Glomerular endothelial cell (primary cell): Measurements from ENCODE around the gene ART3. TPM values are rescaled to one million over a fixed set of nuclear protein-coding genes. Genes with fewer than 3 reads are reported as not detected.

Experiments
- DNase-seq: peaks from one replicate; pipeline ENCODE4 v3.0.0-alpha.2; 2011; ENCODE audit warnings: low read depth, low spot score; ENCODE audit errors: extremely low read depth
- total RNA-seq: library from RNA; depleted of rRNA; stranded (reverse); fragments of >200 nt; gene quantifications from 2 replicates; pipeline ENCODE4 v1.2.3, GENCODE V29; 2015

ART3 gene
- total RNA-seq, 1 donor from 2014 or later: 1.4 TPM

DNA sequence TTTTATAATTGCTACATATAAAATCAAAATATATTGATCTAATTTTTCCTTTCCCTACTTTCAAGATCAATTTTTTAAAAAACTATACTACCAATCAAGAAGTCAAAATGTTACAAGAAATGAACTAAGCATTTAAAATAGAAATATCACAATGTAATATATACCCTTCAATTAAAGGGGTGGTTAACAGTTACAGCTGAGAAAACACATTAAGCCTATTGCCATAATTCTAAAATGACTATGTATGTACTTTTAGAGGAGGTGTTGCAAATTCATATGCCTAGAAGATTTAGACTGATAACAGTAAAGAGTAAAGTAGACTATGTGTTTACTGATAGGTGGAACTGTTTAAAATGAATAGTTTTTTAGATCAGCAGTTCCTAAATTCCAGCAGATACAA, 70.0 kb downstream of the ART3 start:
- DNase-seq: no peak

DNA sequence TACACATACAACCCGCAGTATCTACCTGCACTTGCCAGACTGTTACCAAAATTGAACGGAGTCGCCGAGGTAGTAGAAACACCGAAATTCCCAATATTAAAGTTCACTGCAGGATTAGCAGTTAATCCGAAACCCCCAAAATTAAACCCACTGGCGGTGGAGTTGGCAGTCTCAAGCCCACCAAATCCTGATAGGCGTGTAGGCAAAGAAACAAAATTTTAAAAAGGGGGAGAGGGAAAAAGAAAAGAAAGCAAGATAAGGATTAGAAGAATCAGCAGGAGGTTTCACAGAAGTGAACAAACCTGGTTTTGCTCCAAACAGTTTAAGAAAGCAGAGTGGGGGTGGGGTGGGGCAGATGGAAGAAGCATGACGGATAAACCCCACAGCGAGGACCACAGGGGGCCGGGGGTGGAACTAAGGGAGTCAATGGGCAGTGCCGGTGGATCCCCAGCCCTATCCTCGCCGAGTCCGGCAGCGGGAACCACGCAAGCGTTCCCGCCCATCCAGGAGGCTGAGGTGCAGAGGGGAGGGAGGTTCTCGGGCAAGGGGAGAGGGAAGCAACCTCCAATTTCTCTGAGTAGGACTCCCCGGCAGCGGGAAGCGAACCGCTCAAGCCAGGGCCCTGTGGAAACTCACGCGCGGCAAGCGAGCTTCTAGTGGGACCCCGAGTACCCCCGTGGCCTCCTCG, 73.1 kb downstream of the ART3 start:
- no peak for DNase-seq

DNA sequence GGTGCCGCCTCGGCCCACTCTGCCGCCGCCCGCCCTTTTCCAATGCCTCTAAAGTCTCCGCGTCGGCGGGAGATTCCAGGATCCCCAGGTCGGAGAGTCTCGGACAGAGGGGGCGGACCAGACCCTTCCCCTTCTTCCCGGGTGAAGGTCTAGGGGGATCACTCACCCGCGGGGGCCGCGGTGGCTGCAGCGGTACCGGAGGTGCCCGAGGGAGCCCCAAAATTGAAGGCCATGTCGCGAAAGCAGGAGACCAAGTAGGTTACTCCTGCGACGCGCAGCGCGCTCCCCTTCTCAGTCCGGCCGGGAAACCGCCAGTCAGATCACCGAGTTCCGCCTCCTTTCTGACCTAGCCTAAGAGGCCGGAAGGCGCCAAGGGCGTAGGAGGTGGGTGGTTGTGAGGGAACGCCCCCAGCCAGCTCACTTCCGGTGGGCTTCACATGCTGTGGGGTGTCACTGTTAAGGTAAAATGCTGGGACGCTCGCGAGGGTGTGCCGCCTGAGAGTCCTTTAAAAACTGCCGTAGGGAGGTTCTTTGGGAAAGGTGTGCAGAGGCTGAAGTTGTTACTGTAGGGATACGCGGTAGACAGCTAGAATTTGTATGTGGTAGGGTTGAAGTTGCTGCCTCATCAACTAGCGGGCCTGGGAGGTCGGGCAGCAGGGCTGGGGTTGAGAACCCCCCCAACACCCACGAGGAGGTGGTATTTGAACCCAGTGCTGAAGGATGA, 73.8 kb downstream of the ART3 start, which contains the start of gene NUP54:
Gene NUP54 (minus strand): TSS at position 256 of the 724 bp plus-strand sequence. CDS start 23 bp downstream, at position 233.
- DNase-seq: peak; percentile 76

DNA sequence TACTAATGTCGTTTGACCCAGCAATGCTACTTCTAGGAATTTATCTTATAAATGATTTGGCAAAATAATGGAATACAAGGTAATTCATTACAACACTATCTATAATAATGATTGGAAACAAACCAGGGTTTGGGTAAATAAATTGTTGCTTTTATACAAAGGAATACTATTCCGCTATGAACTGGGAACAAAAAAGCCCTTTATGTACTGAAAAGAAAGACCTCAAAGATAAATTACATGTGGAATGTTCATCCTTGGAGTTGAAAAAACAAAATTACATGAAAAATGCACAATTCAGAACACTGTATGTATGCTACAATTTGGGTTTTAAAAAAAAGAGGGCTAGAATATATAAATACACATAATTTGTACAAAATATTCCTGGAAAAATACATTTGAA, 78.8 kb downstream of the ART3 start:
- no peak for DNase-seq

DNA sequence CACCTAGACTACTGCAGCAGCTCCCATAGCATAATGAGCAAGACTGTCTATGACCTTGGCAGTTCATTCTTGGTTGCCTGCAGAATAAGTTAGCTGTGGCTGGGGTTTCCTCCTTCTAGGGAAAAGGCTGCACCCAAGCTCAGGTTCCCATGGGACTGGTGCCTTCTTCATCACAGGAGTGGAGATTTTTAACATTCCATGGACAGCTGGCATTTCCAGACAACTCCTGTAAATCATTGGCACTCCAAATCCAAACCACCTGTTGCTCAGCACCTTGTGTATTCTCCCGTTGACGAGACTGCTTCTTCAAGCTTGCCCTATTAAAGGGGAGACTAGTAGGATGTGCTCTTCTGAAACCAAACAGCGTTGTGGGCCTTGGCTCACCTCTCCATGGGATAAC, 81.5 kb downstream of the ART3 start:
- DNase-seq: no peak

DNA sequence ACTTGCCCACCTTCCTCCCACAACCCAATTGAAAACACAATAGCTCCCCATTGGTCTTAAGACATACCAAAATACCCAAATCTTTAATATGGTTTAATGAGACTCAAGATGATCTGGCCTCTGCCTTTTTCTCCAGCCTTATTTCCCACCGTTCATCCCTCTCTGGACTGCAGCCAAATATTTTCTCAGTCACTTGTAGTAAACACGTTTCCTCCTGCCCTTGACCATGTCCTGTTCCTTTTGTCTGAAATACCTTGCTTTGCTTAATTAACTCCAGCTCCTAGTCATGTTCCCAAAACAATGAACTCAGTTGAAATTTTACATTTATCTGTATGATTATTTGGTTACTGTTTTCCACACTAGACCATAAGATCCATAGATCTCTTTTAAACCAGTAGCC, 82.1 kb downstream of the ART3 start:
- DNase-seq: peak; percentile 58

DNA sequence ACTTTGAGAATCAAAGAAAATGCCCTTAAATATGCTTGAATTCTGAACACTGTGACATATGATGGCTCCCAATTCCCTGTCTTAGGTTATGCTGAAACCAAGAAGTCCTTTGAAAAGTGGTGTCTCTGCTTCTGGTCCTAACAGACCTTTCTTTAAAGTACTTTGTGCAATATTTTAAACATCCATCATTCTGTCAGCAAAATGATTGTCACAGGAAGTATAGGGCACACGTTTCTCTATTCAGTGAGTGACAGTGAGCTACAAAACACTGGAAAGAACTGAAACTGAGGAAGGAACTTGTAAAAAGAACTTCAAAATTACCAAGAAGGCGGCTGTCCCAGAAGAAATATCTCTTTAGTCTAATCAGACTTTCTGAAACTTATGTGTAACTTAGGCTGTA, 85.8 kb downstream of the ART3 start:
- DNase-seq: no peak

Other genes with a start within 250 kb of the ART3 start
- not detected in 2 replicates for gene PPEF2, start 172.3 kb upstream of the ART3 start, total RNA-seq
- gene NAAA, start 133.7 kb upstream of the ART3 start, total RNA-seq: 43.1 and 98.4 TPM in 2 replicates
- 36.9 and 43.7 TPM in 2 replicates for gene SDAD1, start 83.8 kb upstream of the ART3 start, total RNA-seq
- not detected in 2 replicates for gene CXCL9, start 67.2 kb upstream of the ART3 start, total RNA-seq
- gene CXCL10, start 51.2 kb upstream of the ART3 start, total RNA-seq: 2.7 and 12.7 TPM in 2 replicates
- gene CXCL11, start 38.6 kb upstream of the ART3 start, total RNA-seq: 1.0 and 6.4 TPM in 2 replicates
- gene NUP54, start 73.7 kb downstream of the ART3 start, total RNA-seq: 24.8 and 28.5 TPM in 2 replicates
- gene SCARB2, start 139.1 kb downstream of the ART3 start, total RNA-seq: 154 and 216 TPM in 2 replicates
- 0.44 TPM in 1 of 2 replicates, not detected in the other for gene FAM47E, start 177.0 kb downstream of the ART3 start, total RNA-seq
- gene STBD1, start 232.0 kb downstream of the ART3 start, total RNA-seq: 3.5 and 4.3 TPM in 2 replicates